DOHH2 (cell line): ENCODE data around the gene FBXW4.

ENCODE experiments used
- H3F3A ChIP-seq: fragments of 200-600 bp; sonication (generic), shearing (Covaris generic); 2 replicates; pipeline ENCODE4 v1.6.0; 2016; ENCODE audit warnings: antibody characterized with exemption, mild to moderate bottlenecking; ENCODE audit not compliant: control insufficient read depth, insufficient read depth
- H3K27ac ChIP-seq: fragments of 200-600 bp; sonication (generic); 2 replicates; pipeline ENCODE4 v1.5.1; 2014; ENCODE audit warnings: low read depth, mild to moderate bottlenecking, low read length, moderate library complexity
- H3K27me3 ChIP-seq: fragments of 200-600 bp; sonication (generic); 2 replicates; pipeline ENCODE4 v1.6.1; 2014; ENCODE audit warnings: mild to moderate bottlenecking, low read length, mixed read lengths; ENCODE audit not compliant: control insufficient read depth
- H3K36me3 ChIP-seq: fragments of 200-600 bp; sonication (generic); 2 replicates; pipeline ENCODE4 v1.6.1; 2014; ENCODE audit warnings: mild to moderate bottlenecking, low read length, moderate library complexity, mixed read lengths; ENCODE audit not compliant: control insufficient read depth
- H3K4me1 ChIP-seq: fragments of 200-600 bp; sonication (generic); 2 replicates; pipeline ENCODE4 v1.6.1; 2014; ENCODE audit warnings: mild to moderate bottlenecking, low read length, mixed read lengths; ENCODE audit not compliant: control insufficient read depth
- H3K4me2 ChIP-seq: fragments of 200-600 bp; sonication (generic); 2 replicates; pipeline ENCODE4 v1.6.0; 2014; ENCODE audit warnings: mild to moderate bottlenecking, low read length, moderate library complexity
- H3K4me3 ChIP-seq: fragments of 200-600 bp; sonication (generic); 2 replicates; pipeline ENCODE4 v1.5.1; 2014; ENCODE audit warnings: mild to moderate bottlenecking, low read length, mixed read lengths
- H3K79me2 ChIP-seq: fragments of 200-600 bp; sonication (generic); 2 replicates; pipeline ENCODE4 v1.6.1; 2014; ENCODE audit warnings: mild to moderate bottlenecking, low read length, mixed read lengths; ENCODE audit not compliant: control insufficient read depth
- H3K9me2 ChIP-seq: fragments of 200-600 bp; sonication (generic); replicated peaks from 2 replicates; pipeline ENCODE4 v1.6.1; 2014; ENCODE audit warnings: mild to moderate bottlenecking, low read length, mixed read lengths; ENCODE audit not compliant: control insufficient read depth
- H3K9me3 ChIP-seq: fragments of 200-600 bp; sonication (generic); 2 replicates; pipeline ENCODE4 v1.6.1; 2014; ENCODE audit warnings: antibody characterized with exemption, low read length, mixed read lengths; ENCODE audit not compliant: control insufficient read depth, insufficient read depth
- H4K20me1 ChIP-seq: fragments of 200-600 bp; sonication (generic); 2 replicates; pipeline ENCODE4 v1.6.0; 2014; ENCODE audit warnings: low read depth, mild to moderate bottlenecking, antibody characterized with exemption, low read length, moderate library complexity; ENCODE audit not compliant: control insufficient read depth, insufficient read depth
- EZH2phosphoT487 ChIP-seq: fragments of 200-600 bp; sonication (generic); IDR thresholded peaks from 2 replicates; pipeline ENCODE4 v1.6.1; 2017; ENCODE audit warnings: borderline replicate concordance, mild to moderate bottlenecking, antibody characterized with exemption, low read length, moderate library complexity, mixed read lengths
- TF ChIP-seq, protein P1 (sequence below): fragments of 200-600 bp; sonication (generic); IDR thresholded peaks from one replicate; pipeline ENCODE4 v1.5.1; 2014; ENCODE audit warnings: antibody characterized with exemption, mild to moderate bottlenecking, low read depth, low read length; ENCODE audit not compliant: poor library complexity, severe bottlenecking

FBXW4 gene

DNA sequence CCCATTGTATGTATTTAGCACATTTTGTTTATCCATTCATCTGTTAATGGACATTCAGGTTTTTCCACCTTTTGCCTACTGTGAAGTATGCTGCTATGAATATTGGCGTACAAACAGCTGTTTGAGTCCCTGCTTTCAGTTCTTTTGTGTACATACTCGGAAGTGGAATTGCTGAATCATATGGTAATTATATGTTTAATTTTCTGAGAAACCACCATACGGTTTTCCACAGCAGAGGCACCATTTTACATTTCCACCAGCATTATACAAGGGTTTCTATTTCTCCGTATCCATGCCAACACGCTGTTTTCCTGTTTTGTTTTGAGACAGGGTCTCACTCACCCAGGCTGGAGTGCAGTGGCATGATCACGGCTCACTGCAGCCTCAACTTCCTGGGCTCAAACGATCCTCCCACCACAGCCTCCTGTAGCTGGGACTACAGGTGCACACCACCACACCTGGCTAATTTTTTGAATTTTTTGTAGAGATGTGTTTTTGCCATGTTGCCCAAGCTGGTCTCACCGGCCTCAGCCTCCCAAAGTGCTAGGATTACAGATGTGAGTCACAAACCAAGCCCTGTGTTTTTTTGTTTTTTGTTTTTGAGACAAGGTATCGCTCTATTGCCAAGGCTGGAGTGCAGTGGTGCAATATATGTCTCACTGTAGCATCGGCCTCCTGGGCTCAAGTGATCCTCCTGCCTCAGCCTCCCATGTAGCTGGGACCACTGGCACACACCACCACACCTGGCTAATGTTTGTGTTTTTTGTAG, 22.1 kb upstream of the FBXW4 start:
- H3F3A ChIP-seq, result no peaks in the 10 kb centered on the region
- H3K79me2 ChIP-seq, result no peaks in the 10 kb centered on the region
- no peak for TF ChIP-seq EZH2phosphoT487
- TF ChIP-seq, protein P1, sequence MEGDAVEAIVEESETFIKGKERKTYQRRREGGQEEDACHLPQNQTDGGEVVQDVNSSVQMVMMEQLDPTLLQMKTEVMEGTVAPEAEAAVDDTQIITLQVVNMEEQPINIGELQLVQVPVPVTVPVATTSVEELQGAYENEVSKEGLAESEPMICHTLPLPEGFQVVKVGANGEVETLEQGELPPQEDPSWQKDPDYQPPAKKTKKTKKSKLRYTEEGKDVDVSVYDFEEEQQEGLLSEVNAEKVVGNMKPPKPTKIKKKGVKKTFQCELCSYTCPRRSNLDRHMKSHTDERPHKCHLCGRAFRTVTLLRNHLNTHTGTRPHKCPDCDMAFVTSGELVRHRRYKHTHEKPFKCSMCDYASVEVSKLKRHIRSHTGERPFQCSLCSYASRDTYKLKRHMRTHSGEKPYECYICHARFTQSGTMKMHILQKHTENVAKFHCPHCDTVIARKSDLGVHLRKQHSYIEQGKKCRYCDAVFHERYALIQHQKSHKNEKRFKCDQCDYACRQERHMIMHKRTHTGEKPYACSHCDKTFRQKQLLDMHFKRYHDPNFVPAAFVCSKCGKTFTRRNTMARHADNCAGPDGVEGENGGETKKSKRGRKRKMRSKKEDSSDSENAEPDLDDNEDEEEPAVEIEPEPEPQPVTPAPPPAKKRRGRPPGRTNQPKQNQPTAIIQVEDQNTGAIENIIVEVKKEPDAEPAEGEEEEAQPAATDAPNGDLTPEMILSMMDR, result no peak
- no peaks in the 10 kb centered on the region for H3K9me3 ChIP-seq
- no peak overlapping the region for H3K4me3 ChIP-seq
- no peaks in the 10 kb centered on the region for H4K20me1 ChIP-seq
- peaks cover 24% of the 10 kb centered on the region for H3K27me3 ChIP-seq
- no peak overlapping the region for H3K27ac ChIP-seq
- H3K4me1 ChIP-seq, result no peaks in the 10 kb centered on the region
- no peaks in the 10 kb centered on the region for H3K36me3 ChIP-seq
- H3K4me2 ChIP-seq, result no peak overlapping the region
- H3K9me2 ChIP-seq, result no peaks in the 10 kb centered on the region

GRCh38 chr10:101712997-101713396, 18.0 kb upstream of the FBXW4 start:
- Histone ChIP-seq H3K36me3 (no peaks in the 10 kb centered on the region), H3K9me3 (no peaks in the 10 kb centered on the region), H3K79me2 (no peaks in the 10 kb centered on the region), H3K4me1 (no peaks in the 10 kb centered on the region), H3K27ac (no peak overlapping the region), H3K27me3 (peaks cover 27% of the 10 kb centered on the region), H3K4me3 (no peak overlapping the region), H3K9me2 (no peaks in the 10 kb centered on the region), H3K4me2 (no peak overlapping the region), H4K20me1 (no peaks in the 10 kb centered on the region), H3F3A (no peaks in the 10 kb centered on the region)
- TF ChIP-seq EZH2phosphoT487, result no peak
- TF ChIP-seq, protein P1, result no peak

- H3K4me2 ChIP-seq, result no peak overlapping the region
- no peaks in the 10 kb centered on the region for H3K9me2 ChIP-seq
- no peaks in the 10 kb centered on the region for H4K20me1 ChIP-seq
- H3F3A ChIP-seq, result no peaks in the 10 kb centered on the region
- H3K27ac ChIP-seq, result no peak overlapping the region
- no peaks in the 10 kb centered on the region for H3K4me1 ChIP-seq
- no peaks in the 10 kb centered on the region for H3K9me3 ChIP-seq
- H3K36me3 ChIP-seq, result no peaks in the 10 kb centered on the region
- H3K4me3 ChIP-seq, result no peak overlapping the region
- H3K79me2 ChIP-seq, result no peaks in the 10 kb centered on the region
- H3K27me3 ChIP-seq, result peaks cover 36% of the 10 kb centered on the region
- TF ChIP-seq EZH2phosphoT487, result no peak
- TF ChIP-seq, protein P1, result no peak
Observed at GRCh38 chr10:101710793-101711192, 15.8 kb upstream of the FBXW4 start.
